HG02588 (cell line): ENCODE measurements around the gene SEPTIN12.

Source experiments
- ATAC-seq: cut with Tn5 transposase; IDR thresholded peaks from one replicate; pipeline ENCODE4 v1.9.1; 2021; ENCODE audit warnings: mild to moderate bottlenecking, moderate library complexity; ENCODE audit not compliant: unreplicated experiment

SEPTIN12 gene

GRCh38 chr16:4734063-4734729 lies 53.9 kb downstream of the SEPTIN12 start, which contains the start of the genes ANKS3 and DNAAF8:
Gene ANKS3 (minus strand): TSS chr16:4734271. CDS start chr16:4730149, 4,122 bp downstream.
Gene DNAAF8 (plus strand): TSS chr16:4734537. CDS start chr16:4736515, 1,978 bp downstream.
- peak; percentile 75 for ATAC-seq

DNA sequence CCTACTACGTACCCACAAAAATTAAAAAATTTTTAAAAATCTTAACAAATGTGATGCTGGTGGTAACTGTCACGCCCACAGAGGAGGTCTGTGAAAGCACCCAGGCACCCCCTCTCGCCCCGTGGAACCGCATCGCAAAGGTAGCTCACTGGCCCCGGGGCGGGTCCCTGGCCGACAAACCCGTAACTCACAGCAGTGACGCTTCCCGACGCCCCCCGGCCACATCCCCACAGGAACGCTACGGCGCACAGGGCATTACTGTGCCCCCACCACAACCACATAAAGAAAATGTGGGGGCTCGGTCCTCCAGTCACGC lies 54.4 kb downstream of the SEPTIN12 start:
- ATAC-seq = peak; percentile 12

DNA sequence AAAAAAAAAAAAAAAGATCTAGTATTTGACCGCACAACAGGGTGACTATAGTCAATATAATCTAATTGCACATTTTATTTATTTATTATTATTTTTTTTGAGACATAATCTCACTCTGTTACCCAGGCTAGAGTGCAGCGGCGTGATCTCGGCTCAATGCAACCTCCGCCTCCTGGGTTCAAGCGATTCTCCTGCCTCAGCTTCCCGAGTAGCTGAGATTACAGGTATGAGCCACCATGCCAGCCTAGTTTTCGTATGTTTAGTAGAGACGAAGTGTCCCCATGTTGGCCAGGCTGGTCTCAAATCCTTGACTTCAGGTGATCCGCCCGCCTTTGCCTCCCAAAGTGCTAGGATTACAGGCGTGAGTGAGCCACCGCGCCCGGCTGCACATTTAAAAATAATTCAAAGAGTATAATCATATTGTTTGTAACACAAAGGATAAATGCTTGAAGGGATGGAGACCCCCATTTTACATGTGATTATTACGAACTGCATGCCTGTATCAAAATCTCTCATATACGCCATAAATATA lies 54.9 kb downstream of the SEPTIN12 start:
- ATAC-seq = no peak

- no peak for ATAC-seq
Measured at GRCh38 chr16:4729876-4730275, 58.3 kb downstream of the SEPTIN12 start.

DNA sequence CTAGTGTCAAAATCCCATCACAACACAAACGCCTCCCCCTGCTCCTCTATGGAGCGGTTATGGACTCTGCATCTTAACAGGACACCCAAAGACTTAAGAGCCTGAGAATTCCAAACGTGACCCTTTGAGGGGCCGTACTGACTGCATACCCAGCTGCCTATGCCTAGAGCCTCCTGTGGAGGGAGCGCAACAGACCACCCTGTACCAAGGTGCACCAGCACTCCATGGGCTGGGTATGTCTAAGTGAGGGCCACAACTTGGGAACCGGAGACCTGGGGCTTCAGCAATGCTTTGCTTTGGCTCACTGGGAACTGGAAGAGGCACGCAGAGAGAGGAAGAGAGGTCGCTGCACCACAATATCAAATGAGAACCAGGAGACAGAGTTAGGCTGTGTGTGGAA lies 59.5 kb downstream of the SEPTIN12 start:
- no peak for ATAC-seq
